IPS-11a (cell line): ENCODE results near the gene SOX3.

Source experiments
- H3K4me3 ChIP-seq: one replicate; pipeline ENCODE4 v1.5.1; 2013; ENCODE audit warnings: low read depth, low read length, control low read depth

Gene SOX3

GRCh38 chrX:140504371-140505324, at the start of gene SOX3:
Gene SOX3 (minus strand): TSS chrX:140505069. CDS start chrX:140505060, 9 bp downstream.
- H3K4me3 ChIP-seq, result peak within 1 kb of the TSS; percentile 56

- H3K4me3 ChIP-seq, result no peak overlapping the region
Observed at GRCh38 chrX:140548985-140549384, 44.1 kb upstream of the SOX3 start.

GRCh38 chrX:140526171-140526570, 21.3 kb upstream of the SOX3 start:
- H3K4me3 ChIP-seq, result no peak overlapping the region

- no peak overlapping the region for H3K4me3 ChIP-seq
Observed at GRCh38 chrX:140525448-140525847, 20.6 kb upstream of the SOX3 start.

GRCh38 chrX:140524556-140524955, 19.7 kb upstream of the SOX3 start:
- H3K4me3 ChIP-seq, result no peak overlapping the region

GRCh38 chrX:140521393-140521792, 16.5 kb upstream of the SOX3 start:
- H3K4me3 ChIP-seq, result no peak overlapping the region

- H3K4me3 ChIP-seq, result no peak overlapping the region
Observed at GRCh38 chrX:140514554-140514953, 9.7 kb upstream of the SOX3 start.

- peak overlapping the region; percentile 8 for H3K4me3 ChIP-seq
Observed at GRCh38 chrX:140510895-140511295, 6.0 kb upstream of the SOX3 start.

GRCh38 chrX:140510306-140510676, 5.4 kb upstream of the SOX3 start:
- H3K4me3 ChIP-seq, result no peak overlapping the region

GRCh38 chrX:140509468-140510305, 4.8 kb upstream of the SOX3 start:
- H3K4me3 ChIP-seq, result peak overlapping the region; percentile 4

- no peak overlapping the region for H3K4me3 ChIP-seq
Observed at GRCh38 chrX:140508958-140509357, 4.1 kb upstream of the SOX3 start.

- H3K4me3 ChIP-seq, result peak overlapping the region; percentile 8
Observed at GRCh38 chrX:140507982-140508305, 3.1 kb upstream of the SOX3 start.

GRCh38 chrX:140507223-140507981, 2.5 kb upstream of the SOX3 start:
- H3K4me3 ChIP-seq, result peak overlapping the region; percentile 8

- peak overlapping the region; percentile 20 for H3K4me3 ChIP-seq
Observed at GRCh38 chrX:140505421-140506337, 810 bp upstream of the SOX3 start.

GRCh38 chrX:140503714-140504351, 1.0 kb downstream of the SOX3 start:
- H3K4me3 ChIP-seq, result peak overlapping the region; percentile 56

GRCh38 chrX:140503238-140503601, 1.6 kb downstream of the SOX3 start:
- H3K4me3 ChIP-seq, result peak overlapping the region; percentile 56

- peak overlapping the region; percentile 56 for H3K4me3 ChIP-seq
Observed at GRCh38 chrX:140502491-140503237, 2.2 kb downstream of the SOX3 start.

- peak overlapping the region; percentile 27 for H3K4me3 ChIP-seq
Observed at GRCh38 chrX:140501940-140502468, 2.9 kb downstream of the SOX3 start.

GRCh38 chrX:140501321-140501720, 3.5 kb downstream of the SOX3 start:
- H3K4me3 ChIP-seq, result no peak overlapping the region
